Natural killer cell (primary cell): ENCODE data around the gene PRUNE2. TPM values are rescaled to one million over a fixed set of nuclear protein-coding genes. Genes with fewer than 3 reads are reported as not detected.

ENCODE experiments used
- ATAC-seq, 3 donors: fragments of 150-1000 bp in 2 of 3; fragments of 200-7000 bp in 1 of 3; cut with Tn5 transposase; 1 replicate in 1 of 3; 2 replicates in 2 of 3; pipeline ENCODE4 v1.10.0; 2021; ENCODE audit warnings: mild to moderate bottlenecking in 2 of 3, moderate library complexity in 2 of 3
- DNase-seq, 2 donors: peaks; one replicate each; pipeline versions ENCODE4 v3.0.0 to v3.0.0-alpha.2; 2013 to 2021; ENCODE audit warnings: mixed read lengths in 1 of 2
- H3K27ac ChIP-seq: one replicate; pipeline ENCODE4 v1.5.1; 2013; ENCODE audit warnings: mild to moderate bottlenecking, low read length
- H3K27me3 ChIP-seq: one replicate; pipeline ENCODE4 v1.6.1; 2013; ENCODE audit warnings: low read length; ENCODE audit not compliant: control insufficient read depth, insufficient read depth
- H3K36me3 ChIP-seq: one replicate; pipeline ENCODE4 v1.6.1; 2013; ENCODE audit warnings: low read length; ENCODE audit not compliant: control insufficient read depth, insufficient read depth
- H3K4me1 ChIP-seq: one replicate; pipeline ENCODE4 v1.6.1; 2013; ENCODE audit warnings: low read length; ENCODE audit not compliant: control insufficient read depth, insufficient read depth
- H3K4me3 ChIP-seq: one replicate; pipeline ENCODE4 v1.5.1; 2013; ENCODE audit warnings: low read length
- H3K9me3 ChIP-seq: one replicate; pipeline ENCODE4 v1.6.1; 2013; ENCODE audit warnings: low read length; ENCODE audit not compliant: control insufficient read depth, insufficient read depth
- H3K27ac Mint-ChIP-seq, 2 donors: one replicate each; pipeline ENCODE4 v1.8.0; 2022; ENCODE audit warnings: mild to moderate bottlenecking in 2 of 2, mixed read lengths in 2 of 2, moderate library complexity in 1 of 2
- H3K27me3 Mint-ChIP-seq, 2 donors: one replicate each; pipeline ENCODE4 v1.8.0; 2022; ENCODE audit warnings: low read depth in 2 of 2, mixed read lengths in 2 of 2
- H3K36me3 Mint-ChIP-seq: one replicate; pipeline ENCODE4 v1.8.0; 2022; ENCODE audit warnings: mixed read lengths
- H3K4me1 Mint-ChIP-seq, 2 donors: one replicate each; pipeline ENCODE4 v1.8.0; 2022; ENCODE audit warnings: mixed read lengths in 2 of 2
- H3K4me3 Mint-ChIP-seq: one replicate; pipeline ENCODE4 v1.8.0; 2022; ENCODE audit warnings: mild to moderate bottlenecking, moderate library complexity, mixed read lengths
- H3K9me3 Mint-ChIP-seq, 2 donors: one replicate each; pipeline ENCODE4 v1.8.0; 2022; ENCODE audit warnings: mixed read lengths in 2 of 2
- CTCF ChIP-seq: fragments of 200-600 bp; IDR thresholded peaks from one replicate; pipeline ENCODE4 v1.8.0; 2022; ENCODE audit warnings: antibody characterized with exemption
- WGBS: methylation state at CpG from one replicate; pipeline ENCODE4 v1.1.7; 2013; ENCODE audit warnings: missing lambda C conversion rate; ENCODE audit not compliant: insufficient coverage; 5-methylcytosine and 5-hydroxymethylcytosine counted together
- intact Hi-C: fragments of 100-400 bp; cut with micrococcal nuclease; formaldehyde crosslinking; loops from one replicate; pipeline ENCODE4 v1.14.2; 2022
- total RNA-seq, 4 donors: library from RNA; stranded (reverse); fragments of 120-200 nt in 1 of 4; gene quantifications; one replicate each; pipeline versions ENCODE4 v1.2.3 to v1.2.4, GENCODE V29; 2013 to 2022

Gene PRUNE2
- total RNA-seq, 3 donors from 2014 or later (not counting 1 experiment from before 2014, with no cell fraction given), result 0.43 to 0.45 TPM; not detected in 1

DNA sequence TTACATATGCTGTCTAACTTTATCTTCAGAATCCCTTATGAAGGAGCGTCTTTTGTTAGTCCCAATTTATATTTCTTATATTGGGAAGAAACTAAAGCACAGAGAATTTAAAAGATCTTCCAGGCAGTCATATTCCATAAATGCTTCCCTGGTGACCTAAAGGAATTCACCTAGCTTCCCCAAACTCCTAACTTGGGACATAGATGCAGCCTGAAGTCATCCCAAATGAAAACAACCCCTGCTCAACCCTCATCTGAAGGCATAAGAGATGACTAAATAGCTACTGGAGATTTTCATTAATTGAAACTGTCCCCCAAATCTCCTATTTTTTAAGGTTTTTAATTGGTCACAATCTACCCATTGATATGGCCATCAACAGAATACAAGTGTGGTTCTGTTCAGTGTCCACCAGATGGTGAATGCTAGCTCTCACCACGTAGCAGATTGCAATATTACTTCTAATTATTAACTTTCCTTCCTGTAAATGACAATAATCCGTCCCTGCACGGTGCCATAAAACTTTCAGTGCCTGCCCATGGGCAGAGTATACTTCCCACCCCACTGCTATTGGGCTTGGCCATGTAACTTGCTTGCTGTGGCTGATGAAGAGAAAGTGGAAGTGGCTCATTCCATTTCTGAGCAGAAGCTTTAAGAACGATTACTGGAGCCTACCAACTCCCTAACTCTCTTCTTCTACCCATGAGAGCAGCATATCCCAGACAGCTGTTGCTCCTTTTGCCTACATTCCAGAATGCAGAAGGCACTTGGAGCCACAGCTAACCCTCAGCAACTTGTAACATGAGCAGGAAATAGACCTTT is 18.7 kb downstream of the PRUNE2 start:
- DNase-seq (no peak), ATAC-seq (no peak)
- Mint-ChIP-seq H3K4me1 (no peaks in the 10 kb centered on the region), H3K27me3 (peaks cover 0 to 4% of the 10 kb centered on the region in 2 donors), H3K9me3 (no peaks in the 10 kb centered on the region), H3K4me3 (no peak overlapping the region), H3K36me3 (no peaks in the 10 kb centered on the region), H3K27ac (no peak overlapping the region)
- Histone ChIP-seq H3K9me3 (no peaks in the 10 kb centered on the region), H3K36me3 (no peaks in the 10 kb centered on the region), H3K4me3 (no peak overlapping the region), H3K4me1 (no peaks in the 10 kb centered on the region), H3K27me3 (no peaks in the 10 kb centered on the region), H3K27ac (no peak overlapping the region)
- no peak for TF ChIP-seq CTCF
- intact Hi-C loops, result no loop called here
- WGBS, result 74% methylated on average over 4 of the region's 5 CpGs

DNA sequence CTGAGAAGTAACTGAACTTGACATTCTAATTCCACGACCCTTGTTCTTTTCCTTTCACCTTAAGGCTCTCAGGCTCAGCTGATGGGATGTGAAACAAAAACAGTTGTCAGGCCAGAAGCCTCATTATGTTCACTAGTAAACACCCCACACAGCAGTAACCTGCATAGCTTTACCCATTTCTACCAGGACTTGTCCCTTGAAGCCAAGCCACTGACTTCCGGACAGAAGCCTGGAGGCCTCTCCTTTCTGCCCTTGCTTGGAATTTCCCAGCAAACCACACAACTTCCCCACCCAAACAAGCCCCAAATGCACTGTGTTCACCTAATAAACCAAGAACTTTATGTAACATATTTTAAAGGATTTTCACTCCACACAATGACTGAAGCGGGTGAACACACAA is 19.6 kb downstream of the PRUNE2 start:
- Mint-ChIP-seq H3K27me3 (peaks cover 0 to 4% of the 10 kb centered on the region in 2 donors), H3K4me1 (no peaks in the 10 kb centered on the region), H3K36me3 (no peaks in the 10 kb centered on the region), H3K4me3 (no peak overlapping the region), H3K27ac (no peak overlapping the region), H3K9me3 (no peaks in the 10 kb centered on the region)
- intact Hi-C loops, result no loop called here
- no peaks in the 10 kb centered on the region for H3K4me1 ChIP-seq
- 84% methylated on average over 2 of the region's 3 CpGs for WGBS
- H3K9me3 ChIP-seq, result no peaks in the 10 kb centered on the region
- no peak overlapping the region for H3K4me3 ChIP-seq
- no peak overlapping the region for H3K27ac ChIP-seq
- no peaks in the 10 kb centered on the region for H3K36me3 ChIP-seq
- ATAC-seq, result no peak
- no peak for TF ChIP-seq CTCF
- H3K27me3 ChIP-seq, result no peaks in the 10 kb centered on the region
- no peak for DNase-seq

GRCh38 chr9:76884823-76885222 is 21.1 kb downstream of the PRUNE2 start:
- WGBS, result 100% methylated on average over 1 of the region's 1 CpG
- Histone ChIP-seq H3K4me3 (no peak overlapping the region), H3K36me3 (no peaks in the 10 kb centered on the region), H3K27me3 (no peaks in the 10 kb centered on the region), H3K27ac (no peak overlapping the region), H3K9me3 (no peaks in the 10 kb centered on the region), H3K4me1 (no peaks in the 10 kb centered on the region)
- ATAC-seq (no peak), DNase-seq (no peak)
- Mint-ChIP-seq H3K27me3 (peaks cover 0 to 2% of the 10 kb centered on the region in 2 donors), H3K9me3 (no peaks in the 10 kb centered on the region), H3K4me1 (no peaks in the 10 kb centered on the region), H3K36me3 (no peaks in the 10 kb centered on the region), H3K4me3 (no peak overlapping the region), H3K27ac (no peak overlapping the region)
- intact Hi-C loops, result no loop called here
- TF ChIP-seq CTCF, result no peak
